ENCODE measurements around the gene MFSD8.

- TF ChIP-seq ZBTB21 (CRISPR knock-in tag; IDR thresholded peaks at IDR 0.05; ENCODE audit: borderline replicate concordance) (no peak), CTCF (IDR thresholded peaks at IDR 0.05) (no peak), NR2C2 (CRISPR knock-in tag; IDR thresholded peaks at IDR 0.05) (no peak), ZNF512 (CRISPR knock-in tag; IDR thresholded peaks at IDR 0.05; ENCODE audit: borderline replicate concordance) (no peak), RELA (CRISPR knock-in tag; IDR thresholded peaks at IDR 0.05; ENCODE audit: borderline replicate concordance) (no peak), E2F4 (CRISPR knock-in tag; IDR thresholded peaks at IDR 0.05; ENCODE audit: borderline replicate concordance, low read depth) (no peak)
Measured at GRCh38 chr4:127917151-127917550, 47.8 kb downstream of the MFSD8 start.

Measured in WTC11 (cell line).